Astrocyte (in vitro differentiated cells and primary cell): Measurements from ENCODE around the gene PCBP3.

Experiments
- EZH2 ChIP-seq: IDR thresholded peaks from 2 replicates; pipeline ENCODE4 v1.6.1; 2012; ENCODE audit warnings: mild to moderate bottlenecking, low read length, inconsistent platforms; ENCODE audit not compliant: insufficient read depth
- TF ChIP-seq, protein P1 (sequence below): IDR thresholded peaks from 2 replicates; pipeline ENCODE4 v1.5.1; 2011; ENCODE audit warnings: low read depth, mild to moderate bottlenecking, inconsistent platforms, low read length, moderate library complexity; ENCODE audit not compliant: insufficient read depth

DNA sequence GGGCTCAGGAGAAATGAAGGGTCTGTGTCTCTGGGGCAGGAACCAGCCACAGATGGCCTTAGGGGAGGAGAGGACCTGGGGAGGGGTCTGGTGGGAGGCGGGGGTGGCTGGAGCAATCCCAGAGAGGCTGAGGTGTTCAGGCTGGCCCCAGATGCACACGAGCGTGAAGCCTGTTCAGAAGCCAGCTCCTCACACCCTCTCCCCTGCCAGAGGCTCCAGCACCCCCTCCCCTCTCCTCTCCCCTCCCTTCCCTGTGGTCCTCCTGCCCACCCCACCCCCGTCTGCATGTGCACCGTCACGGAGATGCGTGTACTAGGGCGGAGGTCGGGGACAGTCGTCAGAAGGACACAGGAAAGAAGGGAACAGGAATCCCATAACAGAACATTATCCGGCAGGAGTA is 223.0 kb downstream of the PCBP3 start:
- TF ChIP-seq EZH2, result no peak
- TF ChIP-seq, protein P1, sequence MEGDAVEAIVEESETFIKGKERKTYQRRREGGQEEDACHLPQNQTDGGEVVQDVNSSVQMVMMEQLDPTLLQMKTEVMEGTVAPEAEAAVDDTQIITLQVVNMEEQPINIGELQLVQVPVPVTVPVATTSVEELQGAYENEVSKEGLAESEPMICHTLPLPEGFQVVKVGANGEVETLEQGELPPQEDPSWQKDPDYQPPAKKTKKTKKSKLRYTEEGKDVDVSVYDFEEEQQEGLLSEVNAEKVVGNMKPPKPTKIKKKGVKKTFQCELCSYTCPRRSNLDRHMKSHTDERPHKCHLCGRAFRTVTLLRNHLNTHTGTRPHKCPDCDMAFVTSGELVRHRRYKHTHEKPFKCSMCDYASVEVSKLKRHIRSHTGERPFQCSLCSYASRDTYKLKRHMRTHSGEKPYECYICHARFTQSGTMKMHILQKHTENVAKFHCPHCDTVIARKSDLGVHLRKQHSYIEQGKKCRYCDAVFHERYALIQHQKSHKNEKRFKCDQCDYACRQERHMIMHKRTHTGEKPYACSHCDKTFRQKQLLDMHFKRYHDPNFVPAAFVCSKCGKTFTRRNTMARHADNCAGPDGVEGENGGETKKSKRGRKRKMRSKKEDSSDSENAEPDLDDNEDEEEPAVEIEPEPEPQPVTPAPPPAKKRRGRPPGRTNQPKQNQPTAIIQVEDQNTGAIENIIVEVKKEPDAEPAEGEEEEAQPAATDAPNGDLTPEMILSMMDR, result no peak
